Gastrocnemius medialis (tissue), 4 donors: ENCODE measurements around the gene SF3B3. TPM values are rescaled to one million over a fixed set of nuclear protein-coding genes. Genes with fewer than 3 reads are reported as not detected.
A peak's percentile ranks its signal among the peaks of the same experiment; 100 is the strongest.

Experiments used
- ATAC-seq, 2 donors: fragments of 150-250 bp; one replicate each; pipeline ENCODE4 v1.9.1; 2016
- DNase-seq, 2 donors: peaks; one replicate each; pipeline ENCODE4 v3.0.0-alpha.2; 2019
- H3K27ac ChIP-seq, 4 donors: fragments of 200-600 bp; sonication (generic); 1 replicate in 1 of 4; 2 replicates in 3 of 4; pipeline ENCODE4 v1.5.1; 2016 to 2018; ENCODE audit warnings: mild to moderate bottlenecking in 2 of 4, moderate library complexity in 1 of 4
- H3K27me3 ChIP-seq, 3 donors: fragments of 200-600 bp; sonication (generic) in 2 of 3; 1 replicate in 1 of 3; 2 replicates in 2 of 3; pipeline versions ENCODE4 v1.5.1 to v1.6.0; 2016 to 2019; ENCODE audit warnings: mild to moderate bottlenecking in 1 of 3, moderate library complexity in 1 of 3
- H3K36me3 ChIP-seq, 2 donors: fragments of 200-600 bp; sonication (generic) in 1 of 2; one replicate each; pipeline ENCODE4 v1.5.1; 2017 to 2018
- H3K4me1 ChIP-seq, 2 donors: fragments of 200-600 bp; sonication (generic) in 1 of 2; one replicate each; pipeline ENCODE4 v1.5.1; 2016 to 2017; ENCODE audit warnings: mild to moderate bottlenecking in 2 of 2
- H3K4me3 ChIP-seq, 4 donors: fragments of 200-600 bp; sonication (generic) in 3 of 4; 1 replicate in 1 of 4; 2 replicates in 3 of 4; pipeline ENCODE4 v1.5.1; 2016 to 2019; ENCODE audit warnings: mild to moderate bottlenecking in 2 of 4
- H3K9me3 ChIP-seq, 3 donors: fragments of 200-600 bp; sonication (generic) in 2 of 3; 1 replicate in 1 of 3; 2 replicates in 2 of 3; pipeline ENCODE4 v1.5.1; 2016 to 2019
- POLR2A ChIP-seq, 2 donors: fragments of 450-650 bp; IDR thresholded peaks; one replicate each; pipeline ENCODE4 v1.6.1; 2017; ENCODE audit warnings: antibody characterized with exemption in 2 of 2, mild to moderate bottlenecking in 2 of 2, moderate library complexity in 2 of 2
- in situ Hi-C, 4 donors: fragments of 200-750 bp; cut with MboI; loops; one replicate each; pipeline versions ENCODE4 v1.15.0 to v1.8.0; 2017; ENCODE audit warnings: low sequenced_read_pairs in 4 of 4
- intact Hi-C: fragments of 100-400 bp; cut with DNase I; formaldehyde crosslinking; loops from one replicate; pipeline ENCODE4 v1.15.1; 2023; ENCODE audit warnings: low total_unique reads
- total RNA-seq, 4 donors: library from RNA; depleted of rRNA; stranded (reverse); fragments of >200 nt; gene quantifications; one replicate each; pipeline versions ENCODE4 v1.1.0 to v1.2.3, GENCODE V29; 2016
- TF ChIP-seq, protein P1 (sequence below), 5 experiments: fragments of 450-650 bp in 3 of 5; fragments of 200-600 bp in 2 of 5; sonication (generic) in 2 of 5; IDR thresholded peaks in 4 of 5; conservative IDR thresholded peaks in 1 of 5; 1 replicate in 4 of 5; 2 replicates in 1 of 5; pipeline ENCODE4 v1.5.1; 2016 to 2019; ENCODE audit warnings: antibody characterized with exemption in 5 of 5, mild to moderate bottlenecking in 3 of 5, moderate library complexity in 3 of 5

The SF3B3 gene
- total RNA-seq, 4 donors from 2014 or later: 71.0 to 110 (median 97.2) TPM

DNA sequence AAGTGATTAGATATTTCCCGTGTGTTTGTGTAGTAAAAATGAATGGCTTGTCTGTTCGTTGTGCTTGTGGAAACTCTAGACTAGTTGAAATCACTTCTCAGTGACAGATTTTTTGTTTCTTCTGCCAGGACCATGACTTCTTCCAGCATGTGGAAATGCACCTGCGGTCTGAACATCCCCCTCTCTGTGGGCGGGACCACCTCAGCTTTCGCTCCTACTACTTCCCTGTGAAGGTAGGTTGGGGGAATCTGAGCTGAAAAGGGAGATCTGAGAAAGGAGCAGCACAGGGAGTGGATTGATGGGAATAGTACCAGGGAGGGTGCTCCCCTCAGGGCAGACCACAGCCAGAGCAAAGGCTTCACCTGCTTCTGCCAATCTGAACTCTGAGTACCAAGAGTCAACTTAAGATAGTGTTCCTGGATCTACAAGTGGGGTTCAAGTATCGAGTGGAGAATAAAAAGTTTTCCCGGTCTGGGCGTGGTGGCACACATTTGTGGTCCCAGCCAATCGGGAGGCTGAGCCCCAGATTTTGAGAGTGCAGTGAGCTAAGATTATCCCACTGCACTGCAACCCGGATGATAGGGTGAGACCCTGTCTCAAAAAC is 47.5 kb downstream of the SF3B3 start:
- Histone ChIP-seq H3K27ac (peak overlapping the region; percentile 31 to 95 (median 91)), H3K9me3 (no peaks in the 10 kb centered on the region), H3K4me1 (peaks cover 19 to 53% of the 10 kb centered on the region in 2 donors), H3K36me3 (peaks cover 0 to 62% of the 10 kb centered on the region in 2 donors), H3K27me3 (no peaks in the 10 kb centered on the region), H3K4me3 (no peak overlapping the region)
- no peak for DNase-seq
- intact Hi-C loops: no loop called here
- no peak for TF ChIP-seq POLR2A (IDR thresholded peaks at IDR 0.05)
- TF ChIP-seq, protein P1, sequence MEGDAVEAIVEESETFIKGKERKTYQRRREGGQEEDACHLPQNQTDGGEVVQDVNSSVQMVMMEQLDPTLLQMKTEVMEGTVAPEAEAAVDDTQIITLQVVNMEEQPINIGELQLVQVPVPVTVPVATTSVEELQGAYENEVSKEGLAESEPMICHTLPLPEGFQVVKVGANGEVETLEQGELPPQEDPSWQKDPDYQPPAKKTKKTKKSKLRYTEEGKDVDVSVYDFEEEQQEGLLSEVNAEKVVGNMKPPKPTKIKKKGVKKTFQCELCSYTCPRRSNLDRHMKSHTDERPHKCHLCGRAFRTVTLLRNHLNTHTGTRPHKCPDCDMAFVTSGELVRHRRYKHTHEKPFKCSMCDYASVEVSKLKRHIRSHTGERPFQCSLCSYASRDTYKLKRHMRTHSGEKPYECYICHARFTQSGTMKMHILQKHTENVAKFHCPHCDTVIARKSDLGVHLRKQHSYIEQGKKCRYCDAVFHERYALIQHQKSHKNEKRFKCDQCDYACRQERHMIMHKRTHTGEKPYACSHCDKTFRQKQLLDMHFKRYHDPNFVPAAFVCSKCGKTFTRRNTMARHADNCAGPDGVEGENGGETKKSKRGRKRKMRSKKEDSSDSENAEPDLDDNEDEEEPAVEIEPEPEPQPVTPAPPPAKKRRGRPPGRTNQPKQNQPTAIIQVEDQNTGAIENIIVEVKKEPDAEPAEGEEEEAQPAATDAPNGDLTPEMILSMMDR (IDR thresholded peaks at IDR 0.05 in 4 of 5, conservative IDR thresholded peaks at IDR 0.05 in 1 of 5): no peak
- in situ Hi-C loops: no loop called here
- no peak for ATAC-seq

DNA sequence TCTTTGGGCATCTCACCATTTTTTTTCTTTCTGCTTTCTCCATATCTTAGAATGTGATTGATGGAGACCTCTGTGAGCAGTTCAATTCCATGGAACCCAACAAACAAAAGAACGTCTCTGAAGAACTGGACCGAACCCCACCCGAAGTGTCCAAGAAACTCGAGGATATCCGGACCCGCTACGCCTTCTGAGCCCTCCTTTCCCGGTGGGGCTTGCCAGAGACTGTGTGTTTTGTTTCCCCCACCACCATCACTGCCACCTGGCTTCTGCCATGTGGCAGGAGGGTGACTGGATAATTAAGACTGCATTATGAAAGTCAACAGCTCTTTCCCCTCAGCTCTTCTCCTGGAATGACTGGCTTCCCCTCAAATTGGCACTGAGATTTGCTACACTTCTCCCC is 48.0 kb downstream of the SF3B3 start:
- peak overlapping the region; percentile 31 to 95 (median 91) for H3K27ac ChIP-seq
- peaks cover 0 to 57% of the 10 kb centered on the region in 2 donors for H3K36me3 ChIP-seq
- in situ Hi-C loops (no loop called here), intact Hi-C loops (loop anchor here (2.0 kb wide), 1 partner anchor 81 kb away; no protein-coding TSS in a partner anchor)
- H3K4me1 ChIP-seq: peaks cover 21 to 58% of the 10 kb centered on the region in 2 donors
- H3K4me3 ChIP-seq: no peak overlapping the region
- DNase-seq: no peak
- TF ChIP-seq, protein P1 (IDR thresholded peaks at IDR 0.05 in 4 of 5, conservative IDR thresholded peaks at IDR 0.05 in 1 of 5): no peak
- no peak for TF ChIP-seq POLR2A (IDR thresholded peaks at IDR 0.05)
- ATAC-seq: no peak
- no peaks in the 10 kb centered on the region for H3K9me3 ChIP-seq
- no peaks in the 10 kb centered on the region for H3K27me3 ChIP-seq

DNA sequence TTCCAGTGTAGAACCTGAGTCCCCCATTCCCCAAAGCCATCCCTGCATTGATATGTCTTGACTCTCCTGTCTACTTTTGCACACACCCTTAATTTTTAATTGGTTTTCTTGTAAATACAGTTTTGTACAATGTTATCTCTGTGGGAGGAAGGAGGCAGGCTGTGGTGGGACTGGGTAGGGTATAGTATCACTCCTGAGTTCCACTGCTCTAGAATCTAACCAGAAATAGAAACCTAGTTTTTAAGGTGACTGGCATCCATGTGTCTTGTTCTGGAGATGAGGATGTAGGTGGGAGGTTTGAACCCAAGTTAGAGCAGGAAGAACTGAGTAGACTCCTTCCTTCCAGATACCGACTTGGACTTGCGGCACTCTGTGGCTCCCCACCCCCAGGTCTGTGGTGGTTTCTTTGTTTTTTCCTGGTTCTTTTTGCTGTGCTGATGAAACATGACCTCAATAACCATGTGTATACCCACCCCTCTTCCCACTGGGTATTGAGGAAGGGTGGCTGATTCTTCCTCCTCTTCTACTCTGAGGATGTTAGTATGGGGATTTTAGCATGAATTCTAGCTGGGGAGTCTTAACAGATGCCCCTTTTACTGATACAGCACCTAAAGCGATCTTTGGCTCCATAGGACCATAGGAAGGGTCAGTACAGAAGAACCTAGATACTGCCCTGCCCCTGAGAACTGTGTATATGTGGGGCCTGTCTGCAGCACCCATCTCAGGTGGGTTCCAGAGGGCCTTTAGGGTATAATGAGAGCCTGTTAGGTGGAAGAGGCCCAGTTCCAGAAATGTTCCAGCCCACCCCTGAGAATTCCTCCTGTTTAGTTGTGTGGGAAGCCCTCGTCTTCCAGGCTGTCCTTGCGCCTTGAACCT is 48.7 kb downstream of the SF3B3 start:
- peaks cover 0 to 50% of the 10 kb centered on the region in 2 donors for H3K36me3 ChIP-seq
- in situ Hi-C loops: no loop called here
- DNase-seq: no peak
- intact Hi-C loops: loop anchor here (2.0 kb wide), 1 partner anchor 81 kb away; no protein-coding TSS in a partner anchor
- ATAC-seq: no peak
- no peak overlapping the region for H3K4me3 ChIP-seq
- no peaks in the 10 kb centered on the region for H3K9me3 ChIP-seq
- TF ChIP-seq POLR2A (IDR thresholded peaks at IDR 0.05): peak in 1 of 2 donors; percentile 58
- TF ChIP-seq, protein P1 (IDR thresholded peaks at IDR 0.05 in 4 of 5, conservative IDR thresholded peaks at IDR 0.05 in 1 of 5): no peak
- H3K4me1 ChIP-seq: peaks cover 23 to 65% of the 10 kb centered on the region in 2 donors
- peak overlapping the region; percentile 61 to 95 (median 91) for H3K27ac ChIP-seq
- H3K27me3 ChIP-seq: no peaks in the 10 kb centered on the region

- H3K27me3 ChIP-seq: no peaks in the 10 kb centered on the region
- no peak overlapping the region for H3K4me3 ChIP-seq
- DNase-seq (peak; percentile 40 to 48), ATAC-seq (peak; percentile 71 to 82)
- intact Hi-C loops (loop anchor here (2.0 kb wide), 1 partner anchor 80 kb away; no protein-coding TSS in a partner anchor), in situ Hi-C loops (no loop called here)
- TF ChIP-seq, protein P1 (IDR thresholded peaks at IDR 0.05 in 4 of 5, conservative IDR thresholded peaks at IDR 0.05 in 1 of 5): no peak
- TF ChIP-seq POLR2A (IDR thresholded peaks at IDR 0.05): no peak
- no peaks in the 10 kb centered on the region for H3K9me3 ChIP-seq
- peaks cover 0 to 44% of the 10 kb centered on the region in 2 donors for H3K36me3 ChIP-seq
- peak overlapping the region; percentile 61 to 95 (median 91) for H3K27ac ChIP-seq
- peaks cover 23 to 67% of the 10 kb centered on the region in 2 donors for H3K4me1 ChIP-seq
Measured at GRCh38 chr16:70572926-70573270, 49.3 kb downstream of the SF3B3 start.
